ENCODE results near the gene MMD.

GRCh38 chr17:55443904-55444303 is 22.3 kb upstream of the MMD start:
- no peak for TF ChIP-seq TEAD1 (CRISPR knock-in tag; IDR thresholded peaks at IDR 0.05)
- TF ChIP-seq CTCF (IDR thresholded peaks at IDR 0.05), result no peak
- no peak for TF ChIP-seq NR3C1 (CRISPR knock-in tag; conservative IDR thresholded peaks at IDR 0.05; ENCODE audit: low read depth)
- TF ChIP-seq ESRRA (CRISPR knock-in tag; IDR thresholded peaks at IDR 0.05; ENCODE audit: borderline replicate concordance), result no peak
- no peak for TF ChIP-seq HMGXB4 (CRISPR knock-in tag; IDR thresholded peaks at IDR 0.05)
- no peak for TF ChIP-seq PRDM15 (CRISPR knock-in tag; IDR thresholded peaks at IDR 0.05)
- no peak for TF ChIP-seq E2F4 (CRISPR knock-in tag; IDR thresholded peaks at IDR 0.05; ENCODE audit: borderline replicate concordance, low read depth)
- TF ChIP-seq ZNF423 (CRISPR knock-in tag; IDR thresholded peaks at IDR 0.05), result no peak
- TF ChIP-seq NFE2L1 (CRISPR knock-in tag; IDR thresholded peaks at IDR 0.05), result no peak
- no peak for TF ChIP-seq TEAD4 (CRISPR knock-in tag; IDR thresholded peaks at IDR 0.05)
- no peak for TF ChIP-seq ATF6 (CRISPR knock-in tag; IDR thresholded peaks at IDR 0.05)
- TF ChIP-seq MLX (CRISPR knock-in tag; IDR thresholded peaks at IDR 0.05), result no peak
- TF ChIP-seq JUN (CRISPR knock-in tag; IDR thresholded peaks at IDR 0.05), result no peak
